CD4-positive, alpha-beta T cell treated with Interleukin-15 for 4 hours (primary cell): Measurements from ENCODE around the gene CERS2.

Experiments
- DNase-seq: peaks from one replicate; pipeline ENCODE4 v3.0.0-alpha.2; 2020; ENCODE audit warnings: low spot score

CERS2 gene

DNA sequence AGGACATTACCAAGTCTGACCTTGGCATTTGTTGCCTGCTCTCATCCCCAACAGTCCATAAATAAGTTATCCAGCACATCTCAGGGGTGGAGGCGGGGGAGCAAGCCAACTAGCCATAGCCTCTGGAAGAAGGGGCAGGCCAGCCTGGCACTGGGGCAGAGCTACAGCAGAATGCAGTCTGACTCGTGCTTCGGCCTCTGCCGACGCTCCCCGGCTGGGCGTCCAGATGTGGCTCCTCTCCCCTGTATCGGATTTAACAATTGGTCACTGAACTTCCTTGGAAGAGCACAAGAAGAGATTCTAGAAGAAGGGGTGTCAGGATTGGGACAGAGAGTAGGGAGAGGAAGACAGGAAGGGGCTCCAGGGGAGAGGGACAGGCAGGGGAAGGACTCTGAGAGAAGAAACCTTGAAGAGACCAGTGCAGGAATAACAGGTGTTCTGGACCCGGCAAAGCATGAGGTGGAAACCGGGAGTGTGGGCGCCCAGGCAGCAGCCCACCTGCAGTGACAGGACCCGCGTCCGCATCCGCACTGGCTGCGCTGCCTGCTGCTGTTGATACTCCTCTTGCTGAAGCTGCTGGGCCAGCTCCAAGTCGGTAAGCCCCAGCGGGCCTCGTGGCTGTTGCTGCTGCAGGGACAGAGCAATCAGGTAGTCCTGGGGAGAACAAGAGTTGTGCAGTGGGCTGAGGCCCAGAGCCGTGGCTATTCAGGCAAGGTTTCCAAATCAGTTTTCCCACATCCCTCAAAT lies 22.7 kb upstream of the CERS2 start:
- DNase-seq = no peak

DNA sequence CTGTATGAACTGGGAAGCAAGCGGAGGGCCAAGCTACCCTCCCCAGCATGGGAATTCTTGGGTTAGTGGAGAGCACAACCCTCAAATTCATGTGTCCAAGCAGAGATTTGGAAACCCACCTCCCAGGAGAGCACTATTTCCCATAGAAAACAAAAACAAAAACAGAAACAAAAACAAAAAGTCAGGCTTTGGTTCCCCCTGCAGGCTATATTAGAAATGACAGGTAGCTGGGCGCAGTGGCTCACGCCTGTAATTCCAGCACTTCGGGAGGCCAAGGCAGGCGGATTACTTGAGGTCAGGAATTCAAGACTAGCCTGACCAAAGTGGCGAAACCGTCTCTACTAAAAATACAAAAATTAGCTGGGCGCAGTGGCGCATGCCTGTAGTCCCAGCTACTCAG lies 21.3 kb upstream of the CERS2 start:
- DNase-seq = peak; percentile 49

DNA sequence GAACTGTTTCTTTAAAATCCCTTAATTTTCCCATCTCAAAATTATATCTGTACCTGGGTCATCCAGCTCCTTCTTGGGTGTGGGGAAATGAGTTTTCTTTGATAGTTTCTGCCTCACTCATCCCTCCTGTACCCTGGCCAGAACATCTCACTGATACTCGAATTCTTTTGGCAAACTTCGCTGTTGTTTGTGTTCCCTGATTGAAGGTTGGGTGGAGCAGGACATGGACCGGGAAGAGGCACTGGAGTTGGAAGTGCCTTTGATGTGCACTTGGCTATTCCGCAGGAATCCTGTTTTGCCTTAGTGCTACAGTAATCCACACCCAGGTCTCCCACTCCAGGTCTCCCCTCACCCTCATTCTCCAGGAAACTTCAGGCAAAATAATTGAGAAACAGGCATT lies 20.8 kb upstream of the CERS2 start:
- no peak for DNase-seq

DNA sequence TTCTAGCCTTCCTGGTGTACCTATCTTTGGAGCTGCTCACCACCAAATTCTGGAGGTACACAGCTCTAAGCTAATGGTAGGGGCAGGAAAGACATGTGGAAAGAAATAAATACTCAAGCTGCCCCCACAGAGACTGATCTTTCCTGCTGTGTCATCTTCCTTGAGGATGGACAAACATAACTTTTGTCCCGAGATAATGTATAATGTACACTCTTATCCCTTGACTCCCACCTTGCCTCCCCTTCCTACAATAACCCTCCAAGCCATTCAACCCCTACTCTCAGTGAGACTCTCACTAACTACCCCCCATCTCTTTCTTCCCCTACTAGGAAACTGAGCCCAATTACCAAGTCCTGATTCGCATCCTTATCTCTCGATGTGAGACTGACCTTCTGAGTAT lies 19.6 kb upstream of the CERS2 start:
- DNase-seq = no peak

DNA sequence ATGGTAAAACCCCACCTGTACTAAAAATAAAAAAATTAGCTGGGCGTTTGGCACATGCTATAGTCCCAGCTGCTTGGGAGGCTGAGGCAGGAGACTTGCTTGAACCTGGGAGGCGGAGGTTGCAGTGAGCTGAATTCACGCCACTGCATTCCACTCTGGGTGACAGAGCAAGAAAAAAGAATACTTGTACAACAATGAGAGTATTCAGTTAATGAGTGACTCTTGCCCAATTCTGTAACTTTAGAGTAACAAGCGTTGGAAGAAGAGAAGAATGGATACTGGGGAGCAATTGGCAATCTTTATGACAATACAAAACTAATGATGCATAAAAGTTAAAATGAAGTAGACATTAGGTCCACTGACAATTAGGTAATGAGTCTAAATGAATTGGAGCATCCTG lies 18.0 kb upstream of the CERS2 start:
- no peak for DNase-seq

DNA sequence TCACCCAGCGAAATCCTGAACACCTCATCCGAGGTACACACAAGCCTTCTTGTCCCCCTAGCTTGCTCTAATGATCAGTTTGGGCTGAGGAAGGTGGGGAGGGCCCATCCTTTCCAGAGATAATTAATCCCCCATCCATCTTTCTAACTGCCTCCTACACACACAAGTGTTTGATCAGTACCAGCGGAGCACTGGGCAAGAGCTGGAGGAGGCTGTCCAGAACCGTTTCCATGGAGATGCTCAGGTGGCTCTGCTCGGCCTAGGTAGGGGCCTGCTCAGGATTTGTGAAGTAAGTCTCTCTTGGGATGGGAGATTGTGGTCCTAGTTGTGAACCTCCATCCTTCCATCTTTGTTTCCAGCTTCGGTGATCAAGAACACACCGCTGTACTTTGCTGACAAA lies 13.3 kb upstream of the CERS2 start:
- DNase-seq = no peak

DNA sequence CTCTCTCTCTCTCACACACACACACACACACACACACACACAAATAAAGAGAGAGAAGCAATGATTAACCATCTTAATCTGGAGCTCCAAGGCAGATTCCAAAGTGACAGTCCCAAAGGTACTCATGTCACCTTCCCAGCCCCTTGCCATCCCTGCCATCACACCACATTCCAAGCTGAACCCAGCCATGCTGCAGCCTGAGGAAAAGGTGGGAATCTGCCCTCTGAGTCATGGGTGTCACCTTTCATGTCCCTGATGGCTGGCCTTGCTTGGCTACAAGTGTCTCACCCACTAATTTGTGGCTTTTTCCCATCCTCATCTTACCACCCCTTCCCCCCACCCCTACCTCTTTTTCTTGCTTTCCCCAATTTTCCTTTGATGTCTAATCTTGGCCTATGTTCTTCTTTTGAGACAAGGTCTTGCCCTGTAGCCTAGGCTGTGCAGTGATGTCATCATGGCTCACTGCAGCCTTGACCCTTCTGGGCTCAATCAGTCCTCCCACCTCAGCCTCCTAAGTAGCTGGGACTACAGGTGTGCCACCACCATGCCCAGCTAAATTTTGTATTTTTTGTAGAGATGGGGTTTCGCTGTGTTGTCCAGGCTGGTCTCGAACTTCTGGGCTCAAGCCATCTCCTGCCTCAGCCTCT lies 10.7 kb upstream of the CERS2 start:
- DNase-seq = no peak

DNA sequence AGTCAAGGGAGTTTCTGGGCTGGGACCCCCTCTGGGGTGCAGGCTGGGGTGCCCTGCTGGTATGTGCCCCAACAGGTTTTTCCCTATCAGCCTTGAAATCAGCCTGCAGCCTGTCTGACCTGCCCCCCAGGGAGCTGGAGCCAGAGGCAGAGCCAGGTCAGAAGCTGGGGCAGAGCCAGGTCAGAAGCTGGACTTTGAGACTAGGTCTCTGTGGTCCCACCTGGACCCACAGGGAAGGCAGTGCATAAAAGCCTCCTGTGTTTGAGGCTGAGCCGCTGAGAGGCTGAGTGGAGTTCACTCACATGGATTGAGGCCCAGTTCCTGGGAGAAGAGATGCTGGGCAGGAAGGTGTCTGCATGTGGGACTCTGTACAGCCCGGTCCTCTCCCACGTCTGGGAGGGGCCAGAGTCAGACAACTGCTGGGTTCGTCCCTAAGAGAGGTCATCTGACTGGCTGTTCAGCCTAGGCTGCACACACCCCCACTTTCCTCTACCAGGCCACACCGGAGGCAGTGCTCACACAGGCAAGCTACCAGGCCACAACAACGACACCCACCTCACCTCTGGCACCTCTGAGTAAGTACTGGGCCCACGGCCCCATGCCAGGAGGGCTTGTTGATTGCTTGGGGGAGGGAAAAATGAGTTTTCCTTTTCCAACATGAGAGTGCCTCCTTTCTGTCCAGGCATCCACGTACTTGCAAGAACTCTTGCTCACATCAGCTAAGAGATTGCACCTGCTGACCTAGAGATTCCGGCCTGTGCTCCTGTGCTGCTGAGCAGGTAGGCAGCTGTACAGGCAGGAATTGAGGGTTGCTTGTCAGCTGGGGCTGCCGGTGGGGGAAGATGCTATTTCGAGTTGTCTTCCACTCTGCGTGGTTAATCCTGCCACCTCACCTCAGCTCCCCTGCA lies 7.4 kb upstream of the CERS2 start, which contains the start of gene ANXA9:
ANXA9 (plus strand) TSS at position 488 of the 908 bp plus-strand sequence. CDS start 814 bp downstream, outside the sequence.
- DNase-seq = no peak

DNA sequence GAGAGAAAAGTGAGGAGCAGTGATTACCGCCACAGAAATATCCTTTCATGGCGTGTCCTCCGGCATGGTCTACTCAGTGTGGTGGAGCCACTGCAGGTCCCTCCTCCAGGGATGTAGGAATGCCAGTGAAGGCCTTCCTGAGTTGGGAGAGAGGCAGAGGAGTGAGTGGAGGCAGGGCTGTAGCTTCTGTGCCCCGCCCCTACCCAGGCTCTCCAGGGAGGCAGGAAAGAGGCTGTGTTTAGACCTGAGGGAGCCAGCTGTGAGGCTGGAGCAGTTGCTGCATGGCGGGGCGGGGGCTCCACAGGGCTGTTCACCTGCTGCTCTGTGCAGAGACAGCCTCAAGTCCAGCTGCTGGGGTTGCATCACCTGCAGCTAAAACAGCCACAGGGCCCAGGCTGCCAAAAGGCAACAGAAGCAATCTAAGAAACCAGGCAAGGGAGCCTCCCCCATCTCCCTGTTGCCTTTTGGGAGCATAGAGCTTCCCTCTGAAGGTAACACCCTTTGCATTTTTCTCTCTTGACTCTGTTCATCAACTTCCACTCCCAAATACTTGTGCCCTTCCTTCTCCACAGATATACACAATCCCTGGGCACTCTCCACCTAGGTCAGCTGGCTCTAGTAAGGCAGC lies 6.7 kb upstream of the CERS2 start:
- DNase-seq = no peak

DNA sequence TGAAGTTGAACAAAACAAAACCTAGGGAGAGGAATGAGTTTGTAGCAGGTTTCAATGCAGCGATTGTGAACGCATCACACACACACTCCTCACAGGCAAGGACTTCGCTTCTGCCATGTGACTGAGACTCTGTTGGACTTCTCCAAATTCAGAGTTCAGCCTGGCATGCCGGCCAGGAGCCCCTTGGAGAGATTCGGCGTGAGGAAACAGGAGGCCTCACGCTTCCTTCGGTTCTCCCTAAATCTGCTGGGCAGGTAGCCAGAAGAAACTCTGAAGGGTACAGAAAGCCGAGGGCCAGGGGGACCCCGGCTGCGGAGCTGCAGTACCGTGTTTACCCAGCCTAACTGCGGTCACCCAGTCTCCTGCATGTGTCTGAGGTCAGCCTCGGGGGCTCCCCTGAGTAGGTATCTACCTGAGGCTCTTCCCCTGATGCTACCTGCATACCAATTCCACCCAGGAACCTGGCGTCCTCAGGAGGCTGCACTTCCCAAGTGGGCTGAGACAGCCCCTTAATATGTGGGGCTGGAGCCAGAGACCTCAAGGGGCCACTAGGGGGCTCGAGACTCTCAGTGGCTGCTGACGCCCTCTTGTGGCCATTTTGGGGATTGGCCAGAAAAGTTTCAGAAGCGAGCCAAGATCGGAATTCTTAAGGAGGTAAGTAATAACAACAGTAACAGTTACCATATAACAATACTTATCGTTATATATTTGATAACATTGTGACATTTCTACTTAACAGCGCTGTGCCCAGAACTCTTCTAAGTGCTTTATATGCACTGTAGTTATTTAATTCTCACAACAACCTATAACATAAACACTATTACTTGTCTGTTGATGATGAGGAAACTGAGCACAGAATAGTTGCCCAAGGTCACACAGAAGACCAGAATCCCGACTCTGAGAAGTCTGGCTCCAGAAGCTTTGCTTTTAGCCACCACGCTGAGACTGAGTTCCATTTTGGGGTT lies 4.7 kb upstream of the CERS2 start:
- peak; percentile 92 for DNase-seq

DNA sequence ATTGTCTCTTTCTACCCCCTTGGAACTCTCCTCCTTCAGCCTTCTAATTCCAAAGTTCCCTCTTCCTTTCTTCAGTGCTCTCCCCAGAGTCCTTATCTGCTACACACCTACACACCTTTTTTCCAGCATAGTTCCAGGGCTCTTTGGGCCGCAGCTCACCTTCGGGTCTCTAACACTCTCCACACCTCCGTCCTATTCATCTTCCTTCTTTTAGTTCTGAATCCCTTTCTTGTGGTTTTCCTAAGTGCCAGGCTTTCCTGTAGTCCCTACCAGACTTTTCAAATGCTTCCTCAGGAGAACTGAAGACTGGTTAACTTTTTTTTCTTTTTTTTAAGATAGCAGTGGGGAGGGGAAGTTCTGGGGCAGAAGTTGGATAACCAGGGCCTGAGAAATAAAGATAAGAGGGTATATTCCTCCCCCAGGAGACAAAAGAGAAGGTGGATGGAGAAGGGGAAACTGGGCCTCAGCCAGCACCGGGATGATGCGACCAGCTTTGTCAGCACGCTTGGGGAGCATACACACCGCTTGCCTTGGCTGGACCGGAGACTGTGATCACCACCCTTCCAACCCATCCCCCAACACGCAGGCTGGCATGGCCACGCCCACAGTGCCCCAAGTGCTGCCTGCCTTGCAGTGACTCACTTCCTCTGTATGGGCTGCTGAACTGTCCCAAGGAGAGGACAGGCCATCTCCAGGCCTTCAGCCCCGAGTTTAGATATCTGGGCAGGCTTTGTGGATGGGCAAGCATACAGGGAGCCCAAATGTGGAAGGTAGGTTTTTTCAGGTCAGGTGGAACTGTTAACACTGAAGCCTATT lies 2.5 kb upstream of the CERS2 start:
- peak; percentile 80 for DNase-seq

DNA sequence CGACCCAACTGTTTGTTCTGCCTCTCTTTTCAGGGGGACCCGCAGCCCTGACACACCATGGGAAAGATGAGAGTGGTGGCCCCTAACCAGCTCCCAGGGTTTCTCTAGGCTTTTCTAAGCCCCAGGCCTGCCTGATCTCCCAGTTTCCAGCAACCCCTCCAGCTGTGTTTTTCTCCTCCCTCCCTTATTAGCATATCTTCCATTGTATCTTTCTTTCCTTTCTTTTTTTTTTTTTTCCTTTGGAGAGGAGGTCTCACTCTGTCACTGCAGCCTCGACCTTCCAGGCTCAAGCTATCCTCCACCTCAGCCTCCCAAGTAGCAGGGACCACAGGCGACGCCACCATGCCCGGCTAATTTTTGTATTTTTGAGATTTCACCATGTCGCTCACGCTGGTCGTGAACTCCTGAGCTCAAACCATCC lies 1.8 kb upstream of the CERS2 start:
- no peak for DNase-seq

DNA sequence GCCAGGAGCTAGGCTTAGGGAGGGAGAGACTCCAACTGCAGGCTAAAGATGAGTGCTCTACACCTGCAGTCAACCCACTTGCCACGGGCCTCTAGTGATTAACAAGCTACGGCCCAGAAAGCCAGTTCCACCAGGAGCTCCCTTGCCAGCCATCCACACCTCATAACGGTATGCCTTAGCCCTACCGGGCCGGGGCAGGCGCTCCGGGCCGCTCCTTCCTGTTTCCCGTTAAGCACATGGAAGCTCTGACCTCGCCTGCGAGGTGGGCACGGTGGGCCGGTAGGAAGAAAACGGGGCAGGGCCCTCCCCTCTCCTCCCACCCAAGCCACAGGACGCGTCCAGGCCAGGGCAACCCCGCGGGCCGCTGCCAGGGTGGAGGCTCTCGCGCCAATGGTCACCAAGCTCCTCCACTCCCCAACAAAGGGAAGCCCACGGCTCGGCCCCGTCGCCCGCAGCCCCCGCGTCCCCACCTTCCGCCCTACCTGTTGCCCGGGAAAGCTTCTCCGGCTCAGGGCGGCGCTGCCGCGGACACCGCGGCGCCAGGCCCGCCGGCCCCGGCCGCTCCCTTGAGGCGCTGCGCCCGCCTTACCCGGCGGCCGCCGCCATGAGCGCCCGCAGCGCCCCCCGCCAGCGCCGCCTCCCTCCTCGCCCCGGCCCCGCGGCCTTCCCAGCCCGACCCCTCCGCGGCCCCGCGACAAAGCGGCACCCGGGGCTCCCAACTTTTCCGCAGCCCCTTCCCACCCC lies 627 bp downstream of the CERS2 start:
- peak; percentile 26 for DNase-seq

DNA sequence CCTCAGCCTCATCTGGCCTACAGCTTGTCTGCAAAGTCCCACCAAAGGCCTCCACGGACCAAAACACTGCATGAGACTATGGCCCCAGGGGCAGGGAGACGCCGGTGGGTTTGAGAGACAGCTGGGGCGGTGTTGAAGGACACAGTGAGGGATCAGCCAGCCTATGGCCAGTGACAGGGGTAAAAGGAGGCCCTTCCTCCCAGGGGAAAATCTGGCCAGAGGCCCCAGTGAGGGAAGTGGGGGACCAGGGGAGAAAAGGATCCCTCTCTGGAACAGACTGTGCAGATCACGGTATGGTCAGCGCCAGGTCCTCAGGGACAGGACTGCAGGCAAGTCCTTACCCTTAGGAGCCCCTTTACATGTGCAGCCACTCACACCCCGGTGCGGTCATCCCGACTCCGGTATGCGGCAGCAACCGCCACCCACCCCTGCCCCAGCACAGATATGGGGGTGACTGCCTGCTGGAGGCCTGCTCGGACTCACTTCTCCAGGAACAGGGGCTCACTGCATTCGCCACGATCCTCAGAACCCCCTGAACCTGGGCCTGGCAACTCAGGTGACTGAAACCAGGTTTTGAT lies 1.3 kb downstream of the CERS2 start:
- no peak for DNase-seq

DNA sequence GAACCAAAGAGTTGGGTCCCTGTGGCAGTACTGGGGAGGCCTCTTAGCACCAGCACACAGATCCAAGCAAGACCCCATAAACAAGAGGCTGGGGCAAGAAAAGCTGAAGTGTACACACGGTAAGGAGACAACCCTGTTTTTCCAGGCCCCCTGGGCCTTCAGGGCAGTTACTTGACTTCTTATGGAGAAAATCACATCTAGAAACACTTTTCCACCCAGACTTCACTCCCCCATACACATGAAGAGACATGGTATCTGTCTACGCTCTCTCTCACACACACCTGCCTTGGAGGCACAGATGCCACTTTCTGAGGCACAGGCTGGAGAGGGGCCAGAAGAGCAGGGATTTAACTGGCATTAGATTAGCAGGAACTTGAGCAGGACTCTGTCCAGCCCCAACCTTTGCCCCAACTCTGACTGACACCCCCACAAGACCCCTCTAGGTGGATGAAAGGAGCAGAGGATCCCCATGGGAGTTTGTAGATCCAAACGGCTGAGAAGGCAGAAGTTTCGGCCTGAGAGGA lies 2.2 kb downstream of the CERS2 start:
- no peak for DNase-seq

DNA sequence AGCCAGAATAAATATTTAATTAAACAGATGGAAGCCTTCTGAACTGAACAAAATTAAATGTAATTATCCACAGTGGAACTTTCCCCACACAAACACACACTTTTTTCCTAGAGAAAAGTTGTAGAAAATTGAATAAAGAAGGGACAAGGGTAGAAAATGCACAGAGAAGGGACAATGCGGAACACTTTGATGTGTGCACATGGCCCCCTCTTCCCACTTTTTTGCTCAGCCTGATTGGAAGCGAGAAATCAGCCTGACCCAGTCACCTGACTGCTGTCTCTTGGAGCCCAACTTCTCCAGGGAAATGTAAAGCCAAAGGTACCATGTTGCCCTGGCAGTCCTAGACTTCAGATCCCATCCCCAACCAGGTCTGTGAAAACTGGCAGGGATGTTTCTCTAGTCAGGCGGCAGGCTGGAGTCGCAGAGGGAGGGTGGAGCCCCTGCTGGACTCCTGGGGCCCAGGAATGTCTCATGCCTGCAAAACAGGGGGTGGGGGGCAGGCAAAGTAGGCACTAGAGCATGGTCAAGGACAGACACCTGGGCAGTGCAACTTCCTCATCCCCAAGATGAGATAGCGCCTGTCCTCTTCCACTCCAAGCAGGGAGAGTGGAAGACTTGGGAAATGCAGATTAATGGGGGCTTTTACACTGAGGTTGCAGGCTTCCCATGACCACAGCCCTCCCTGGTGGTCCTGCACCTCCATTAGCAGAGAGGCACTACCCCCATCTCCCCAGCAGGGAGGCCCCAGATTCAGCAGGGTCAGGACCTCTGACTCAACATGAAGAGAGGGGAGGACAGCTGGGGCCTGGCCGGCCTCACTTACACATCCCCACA lies 2.8 kb downstream of the CERS2 start:
- no peak for DNase-seq

DNA sequence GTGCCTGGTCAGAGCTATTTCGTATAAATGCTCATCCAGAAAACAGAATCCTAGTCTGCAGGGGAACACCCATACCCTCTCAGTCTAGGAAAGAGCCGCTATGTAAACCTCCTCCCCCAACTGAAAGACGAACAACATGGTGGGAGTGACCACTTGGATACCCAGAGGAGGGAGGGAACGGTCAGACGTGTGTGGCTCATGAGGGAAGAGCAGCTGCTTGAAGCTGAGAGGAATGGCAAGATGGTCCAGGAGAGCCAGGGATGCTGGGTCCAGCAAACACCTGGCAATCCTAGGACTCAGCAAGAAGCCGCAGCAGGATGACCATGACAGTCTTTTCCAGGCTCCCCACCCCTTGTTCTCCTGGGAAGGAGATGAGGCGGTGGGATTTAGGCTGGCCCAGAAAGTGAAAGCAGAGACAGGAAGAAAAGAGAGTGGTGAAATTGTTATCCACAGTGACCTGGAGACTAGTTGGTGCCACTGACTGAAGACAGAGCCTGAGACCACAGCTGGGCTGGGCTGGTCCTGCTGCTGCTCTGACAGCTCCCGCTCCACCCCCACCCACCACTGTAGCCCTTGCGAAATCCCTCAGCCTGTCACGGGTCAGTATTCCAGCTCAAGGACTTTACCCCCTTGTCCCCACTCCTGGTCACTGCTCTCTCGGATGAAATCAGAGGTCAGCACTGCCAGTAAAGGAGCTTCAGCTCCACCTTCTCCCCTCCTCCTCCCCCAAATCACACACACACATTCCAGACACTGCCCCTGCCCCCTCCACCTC lies 3.6 kb downstream of the CERS2 start:
- DNase-seq = no peak
